ENCODE data around the gene AADAT.
"Not testable (repeated sequence)": the region's sequence is repeated elsewhere in the genome, so short reads cannot be mapped to it uniquely, and the experiment has no call there.

AADAT gene

GRCh38 chr4:170089668-170090351 lies at the start of gene AADAT:
Gene AADAT (minus strand): TSS chr4:170089956. CDS start chr4:170089690, 266 bp downstream.
- DNase-seq (ENCODE audit: insufficient read length, low spot score) (peak; percentile 27), FAIRE-seq (no peak)

DNA sequence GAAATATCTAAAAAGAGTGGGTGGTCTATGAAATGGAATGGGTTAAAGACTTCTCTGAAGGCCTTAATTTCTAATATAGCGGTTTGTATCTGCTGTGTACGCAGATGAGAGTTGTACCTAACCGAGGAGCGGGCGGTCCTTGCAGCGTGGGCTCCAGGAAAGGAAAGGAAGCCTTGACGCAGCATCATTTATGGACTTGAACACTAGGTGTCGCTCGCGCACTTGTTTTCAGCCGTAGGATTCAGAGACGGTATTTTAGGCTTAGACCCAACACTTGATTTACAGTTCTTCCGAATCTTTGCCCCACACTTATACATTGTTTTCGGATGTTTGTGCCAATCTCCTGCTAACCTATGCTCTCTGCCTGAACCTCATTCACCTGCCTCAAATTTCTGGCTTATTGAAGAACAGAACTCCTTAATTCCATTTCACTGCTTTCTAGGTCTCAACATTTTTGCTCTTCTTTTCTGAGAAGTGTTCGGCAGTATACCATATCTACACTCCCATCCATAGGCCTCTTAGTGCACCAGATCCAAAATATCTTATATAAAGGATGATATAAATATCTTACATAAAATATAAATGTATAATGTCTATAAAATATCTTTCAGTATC lies 48.9 kb upstream of the AADAT start:
- FAIRE-seq (peak; percentile 96), DNase-seq (ENCODE audit: insufficient read length, low spot score) (peak; percentile 46)

GRCh38 chr4:170137927-170138326 lies 48.2 kb upstream of the AADAT start:
- DNase-seq (ENCODE audit: insufficient read length, low spot score) = no peak
- FAIRE-seq = no peak

GRCh38 chr4:170137466-170137865 lies 47.7 kb upstream of the AADAT start:
- FAIRE-seq (no peak), DNase-seq (ENCODE audit: insufficient read length, low spot score) (no peak)

- FAIRE-seq (no peak), DNase-seq (ENCODE audit: insufficient read length, low spot score) (no peak)
These were observed 45.1 kb upstream of the AADAT start for GRCh38 chr4:170134821-170135220.

DNA sequence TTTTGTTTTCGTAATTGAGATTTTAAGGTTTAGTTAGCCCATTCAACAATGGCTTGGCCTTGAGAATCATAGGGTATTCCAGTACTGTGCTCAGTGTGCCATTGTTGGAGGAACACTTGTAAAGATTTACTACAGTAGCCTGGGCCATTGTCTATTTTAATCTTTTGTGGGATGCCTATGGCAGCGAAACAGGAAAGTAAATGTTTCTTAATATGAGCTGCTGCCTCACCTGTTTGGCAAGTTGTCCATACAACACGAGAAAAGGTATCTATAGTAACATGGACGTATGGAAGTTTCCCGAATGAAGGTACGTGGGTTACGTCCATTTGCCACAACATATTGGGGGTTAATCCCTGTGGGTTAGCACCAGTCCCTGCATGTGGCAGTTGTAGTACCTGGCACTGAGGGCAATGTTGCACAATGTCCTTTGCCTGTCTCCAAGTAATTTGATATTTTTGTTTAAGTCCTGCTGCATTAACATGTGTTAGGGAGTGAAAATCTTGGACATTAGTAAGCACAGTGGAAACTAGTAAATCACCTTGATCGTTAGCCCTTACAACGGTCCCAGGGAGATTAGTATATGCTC lies 38.6 kb upstream of the AADAT start:
- FAIRE-seq (no peak), DNase-seq (ENCODE audit: insufficient read length, low spot score) (no peak)

DNA sequence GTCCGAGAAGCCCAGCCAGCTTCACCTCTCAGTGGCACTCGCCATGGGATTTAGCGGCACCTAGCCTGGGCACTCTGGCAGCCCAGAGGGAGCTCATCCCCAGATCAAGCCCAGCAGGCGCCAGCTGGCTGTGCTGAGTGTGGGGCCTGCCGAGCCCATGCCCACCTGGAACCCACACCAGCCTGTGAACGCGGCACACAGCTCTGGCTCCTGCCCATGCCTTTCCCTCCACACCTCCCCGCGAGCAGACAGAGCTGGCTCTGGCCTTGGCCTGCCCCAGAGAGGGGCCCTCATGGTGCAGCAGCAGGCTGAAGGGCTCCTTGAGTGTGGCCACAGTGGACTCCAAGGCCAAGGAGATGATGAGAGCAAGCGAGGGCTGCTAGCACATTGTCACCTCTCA lies 38.0 kb upstream of the AADAT start:
- DNase-seq (ENCODE audit: insufficient read length, low spot score) (no peak), FAIRE-seq (no peak)

DNA sequence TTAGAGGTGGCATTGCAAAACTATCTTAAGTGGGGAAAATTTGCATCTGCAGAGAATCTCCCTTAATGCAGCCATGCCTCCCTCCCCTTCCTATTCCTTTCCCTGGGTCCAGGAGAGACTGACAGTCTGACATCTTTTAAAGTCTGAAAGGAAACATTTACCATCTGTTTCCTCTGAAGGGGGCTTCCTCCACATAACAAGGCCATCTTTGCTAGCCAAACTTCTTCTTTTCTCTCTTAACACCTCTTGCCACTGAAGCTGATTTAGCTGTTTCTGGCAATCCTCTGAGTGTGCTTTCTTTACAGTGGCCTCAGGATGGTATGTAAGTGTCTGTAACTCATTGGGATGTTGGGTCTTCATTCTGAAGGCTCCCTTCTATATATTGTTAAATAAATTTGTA lies 34.6 kb upstream of the AADAT start:
- no peak for DNase-seq (ENCODE audit: insufficient read length, low spot score)

GRCh38 chr4:170122252-170122651 lies 32.5 kb upstream of the AADAT start:
- no peak for DNase-seq (ENCODE audit: insufficient read length, low spot score)
- no peak for FAIRE-seq

More for the DNA sequence above, 34.6 kb upstream of the AADAT start:
- no peak for FAIRE-seq

- DNase-seq (ENCODE audit: insufficient read length, low spot score) (no peak), FAIRE-seq (no peak)
These were observed 24.9 kb upstream of the AADAT start for GRCh38 chr4:170114636-170115035.

DNA sequence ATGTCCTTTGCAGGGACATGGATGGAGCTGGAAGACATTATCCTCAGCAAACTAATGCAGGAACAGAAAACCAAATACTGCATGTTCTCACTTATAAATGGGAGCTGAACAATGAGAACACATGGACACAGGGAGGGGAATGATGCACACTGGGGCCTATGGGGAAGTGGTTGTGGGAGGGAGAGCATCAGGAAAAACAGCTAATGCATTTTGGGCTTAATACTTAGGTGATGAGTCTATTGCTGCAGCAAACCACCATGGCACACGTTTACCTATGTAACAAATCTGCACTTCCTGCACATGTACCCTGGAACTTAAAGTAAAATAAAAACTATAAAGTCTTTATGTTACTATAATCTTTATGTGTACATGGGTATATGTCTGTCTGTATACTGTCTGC lies 24.4 kb upstream of the AADAT start:
- not testable (repeated sequence) for FAIRE-seq; DNase-seq (ENCODE audit: insufficient read length, low spot score)

GRCh38 chr4:170111546-170111945 lies 21.8 kb upstream of the AADAT start:
- FAIRE-seq = no peak
- DNase-seq (ENCODE audit: insufficient read length, low spot score) = no peak

DNA sequence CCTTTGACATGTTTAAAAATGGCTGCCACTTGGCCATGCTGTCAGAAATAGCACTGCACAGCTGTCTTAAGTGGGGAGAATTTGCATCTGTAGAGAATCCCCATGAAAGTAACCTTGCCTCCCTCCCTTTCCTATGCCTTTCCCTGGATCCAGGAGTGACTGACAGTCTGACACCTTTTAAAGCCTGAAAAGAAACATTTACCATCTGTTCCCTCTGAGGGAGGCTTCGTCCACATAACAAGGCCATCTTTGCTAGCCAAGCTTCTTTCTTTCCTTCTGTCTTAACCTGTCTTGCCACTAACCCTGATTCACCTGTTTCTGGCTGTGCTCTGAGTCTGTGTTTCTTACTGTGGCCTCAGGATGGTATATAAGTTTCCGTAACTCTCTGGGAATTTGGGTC lies 21.3 kb upstream of the AADAT start:
- DNase-seq (ENCODE audit: insufficient read length, low spot score) (no peak), FAIRE-seq (no peak)

- DNase-seq (ENCODE audit: insufficient read length, low spot score) (no peak), FAIRE-seq (no peak)
These were observed 20.5 kb upstream of the AADAT start for GRCh38 chr4:170110285-170110672.

- no peak for FAIRE-seq
- no peak for DNase-seq (ENCODE audit: insufficient read length, low spot score)
These were observed 20.0 kb upstream of the AADAT start for GRCh38 chr4:170109586-170110284.

DNA sequence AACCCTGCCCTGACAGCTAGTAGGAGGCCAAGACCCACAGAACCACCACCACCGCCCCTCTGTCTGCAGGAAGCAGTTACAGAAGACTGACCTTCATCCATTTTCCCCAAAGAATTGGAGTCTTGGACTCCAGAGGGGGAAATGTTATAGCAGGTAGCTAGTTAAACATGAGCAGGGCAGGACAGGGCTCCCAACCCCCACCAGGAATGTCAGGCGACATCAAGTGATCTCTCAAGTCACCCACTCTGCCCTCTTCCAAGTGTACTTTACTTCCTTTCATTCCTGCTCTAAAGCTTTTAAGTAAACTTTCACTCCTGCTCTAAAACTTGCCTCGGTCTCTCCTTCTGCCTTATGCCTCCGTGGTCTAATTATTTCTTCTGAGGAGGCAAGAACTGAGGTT lies 17.1 kb upstream of the AADAT start:
- FAIRE-seq = no peak
- DNase-seq (ENCODE audit: insufficient read length, low spot score) = no peak

DNA sequence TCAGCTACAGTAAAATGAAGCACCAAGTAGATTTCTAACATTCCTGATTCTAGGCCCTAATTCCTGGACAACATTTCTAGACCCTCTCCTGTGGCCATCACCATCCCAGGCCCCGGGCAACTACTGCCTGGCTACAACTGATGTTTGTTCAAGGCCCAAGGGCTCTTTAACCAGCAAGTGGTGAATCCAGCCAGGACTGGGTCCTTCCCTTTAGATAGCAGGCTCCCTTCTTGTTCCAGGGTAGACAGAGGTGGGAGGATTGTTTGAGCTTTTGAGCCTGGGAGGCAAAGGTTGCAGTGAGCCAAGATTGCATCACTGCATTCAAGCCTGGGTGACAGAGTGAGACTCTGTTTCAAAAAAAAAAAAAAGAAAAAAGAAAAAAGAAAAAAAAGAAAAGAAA lies 12.7 kb upstream of the AADAT start:
- FAIRE-seq = no peak
- no peak for DNase-seq (ENCODE audit: insufficient read length, low spot score)

DNA sequence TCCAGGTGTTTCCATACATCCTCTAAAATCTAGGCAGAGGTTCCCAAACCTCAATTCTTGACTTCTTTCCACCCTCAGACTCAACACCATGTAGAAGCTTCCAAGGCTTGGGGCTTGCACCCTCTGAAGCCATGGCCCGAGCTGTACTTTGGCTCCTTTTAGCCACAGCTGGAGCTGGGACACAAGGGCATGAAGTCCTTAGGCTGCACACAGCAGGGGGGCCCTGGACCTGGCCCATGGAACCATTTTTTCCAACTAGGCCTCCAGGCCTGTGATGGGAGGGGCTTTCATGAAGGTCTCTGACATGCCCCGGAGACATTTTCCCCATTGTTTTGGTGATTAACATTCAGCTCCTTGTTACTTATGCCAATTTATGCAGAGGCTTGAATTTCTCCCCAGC lies 8.4 kb upstream of the AADAT start:
- not testable (repeated sequence) for DNase-seq (ENCODE audit: insufficient read length, low spot score); FAIRE-seq

- no peak for FAIRE-seq
- DNase-seq (ENCODE audit: insufficient read length, low spot score) = no peak
These were observed 7.9 kb upstream of the AADAT start for GRCh38 chr4:170097681-170098080.

- FAIRE-seq (no peak), DNase-seq (ENCODE audit: insufficient read length, low spot score) (no peak)
These were observed 4.3 kb upstream of the AADAT start for GRCh38 chr4:170093973-170094535.

DNA sequence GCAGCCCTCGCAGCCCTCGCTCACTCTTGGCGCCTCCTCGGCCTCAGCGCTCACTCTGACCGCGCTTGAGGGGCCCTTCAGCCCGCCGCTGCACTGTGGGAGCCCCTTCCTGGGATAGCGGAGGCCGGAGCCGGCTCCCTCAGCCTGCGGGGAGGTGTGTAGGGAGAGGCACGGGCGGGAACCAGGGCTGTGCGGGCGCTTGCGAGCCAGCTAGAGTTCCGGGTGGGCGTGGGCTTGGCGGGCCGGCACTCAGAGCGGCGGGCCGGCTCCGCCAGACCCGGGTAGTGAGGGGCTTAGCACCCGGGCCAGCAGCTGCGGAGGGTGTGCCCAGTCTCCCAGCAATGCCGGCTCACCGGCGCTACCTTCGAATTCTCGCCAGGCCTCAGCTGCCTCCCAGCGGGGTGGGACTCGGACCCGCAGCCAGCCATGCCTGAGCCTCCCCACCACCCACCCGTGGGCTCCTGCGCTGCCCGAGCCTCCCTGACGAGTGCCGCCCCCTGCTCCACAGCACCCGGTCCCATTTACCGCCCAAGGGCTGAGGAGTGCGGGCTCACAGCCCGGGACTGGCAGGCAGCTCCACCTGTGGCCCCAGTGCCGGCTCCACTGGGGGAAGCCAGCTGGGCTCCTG lies 1.4 kb upstream of the AADAT start:
- FAIRE-seq = no peak

More for the DNA sequence above, 1.4 kb upstream of the AADAT start:
- DNase-seq (ENCODE audit: insufficient read length, low spot score) = no peak

Data from GM19239 (cell line).